ENCODE data around the gene ZKSCAN4. TPM values are rescaled to one million over a fixed set of nuclear protein-coding genes. Genes with fewer than 3 reads are reported as not detected.

ZKSCAN4 gene
- total and polyA plus RNA-seq, 2 of the 8 experiments (the other 6 are each of a cell fraction or from before 2014, with no cell fraction given), result 2.2 to 6.6 TPM

DNA sequence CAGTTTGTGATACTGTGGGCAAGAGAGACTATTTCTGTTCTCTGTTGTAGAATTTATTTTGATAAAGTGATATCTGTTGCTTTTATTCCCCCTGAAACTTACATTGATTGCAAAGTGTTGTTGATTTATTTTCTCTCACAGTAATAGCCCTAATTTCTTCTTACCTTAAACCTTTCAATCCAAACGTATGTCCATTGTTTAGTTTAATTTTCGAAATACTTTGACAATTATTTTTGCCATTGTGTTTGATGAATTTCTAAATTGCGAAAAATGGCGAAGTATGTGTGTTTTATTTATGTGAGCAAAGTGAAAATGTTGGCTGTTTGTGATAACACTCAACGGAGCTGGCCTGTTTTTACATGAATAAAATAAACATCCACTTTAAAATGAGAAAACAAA lies 14.5 kb upstream of the ZKSCAN4 start:
- Histone ChIP-seq H2BK120ac (replicated peaks; ENCODE audit: low read depth, low read length) (no peak overlapping the region), H2BK15ac (ENCODE audit: low read length) (no peak overlapping the region), H3K4me1 (replicated peaks in 1 of 4; ENCODE audit: control insufficient read depth in 3 of 4, insufficient read depth in 4 of 4, low read length in 3 of 4) (peaks cover 0 to 2% (median 0%) of the 10 kb centered on the region in 4 experiments; a peak in 1 of 7 replicates), H2BK12ac (ENCODE audit: low read depth, low read length) (no peak overlapping the region), H3K36me3 (ENCODE audit: control insufficient read depth in 2 of 4, insufficient read depth in 4 of 4, low read length in 3 of 4) (no peaks in the 10 kb centered on the region), H3K18ac (ENCODE audit: extremely low read depth, low read length) (peak overlapping the region; percentile 11; the same call in 1 of the 2 replicates), H3K79me1 (ENCODE audit: low read depth, low read length) (no peaks in the 10 kb centered on the region), H2BK20ac (ENCODE audit: low read length) (no peak overlapping the region), H4K91ac (replicated peaks; ENCODE audit: insufficient read length, low read length) (no peak overlapping the region), H4K8ac (ENCODE audit: extremely low read depth, insufficient read depth, low read length) (no peak overlapping the region), H2AK5ac (ENCODE audit: low read depth, low read length) (no peak overlapping the region), H4K20me1 (replicated peaks in 1 of 2; ENCODE audit: control insufficient read depth in 1 of 2, insufficient read depth in 2 of 2, low read length in 2 of 2) (no peaks in the 10 kb centered on the region), H3K9me3 (ENCODE audit: insufficient read depth in 2 of 2, low read depth in 1 of 2, low read length in 1 of 2) (no peaks in the 10 kb centered on the region), H3K4me3 (ENCODE audit: extremely low read depth in 1 of 4, insufficient read depth in 2 of 4, low read depth in 3 of 4, low read length in 4 of 4) (peak overlapping the region; percentile 75 to 80 (median 78)), H2AFZ (ENCODE audit: low read length) (peak overlapping the region; percentile 90), H3K27me3 (replicated peaks in 1 of 4; ENCODE audit: control insufficient read depth in 3 of 4, extremely low read depth in 1 of 4, insufficient read depth in 3 of 4, low read length in 3 of 4) (no peaks in the 10 kb centered on the region), H3K14ac (ENCODE audit: insufficient read length) (no peak overlapping the region), H3K4ac (replicated peaks; ENCODE audit: insufficient read length, low read depth, low read length) (no peak overlapping the region), H3K4me2 (ENCODE audit: insufficient read depth in 1 of 2, low read depth in 2 of 2, low read length in 2 of 2) (peak overlapping the region; percentile 75 to 79), H3K56ac (replicated peaks; ENCODE audit: insufficient read length, low read depth, low read length) (no peak overlapping the region), H3K23me2 (ENCODE audit: low read depth, low read length) (peaks cover 2% of the 10 kb centered on the region; the same call in 1 of the 2 replicates), H3K23ac (ENCODE audit: insufficient read length) (no peak overlapping the region), H3K79me2 (ENCODE audit: control insufficient read depth in 1 of 2, insufficient read depth in 2 of 2, low read length in 2 of 2) (peaks cover 0 to 16% of the 10 kb centered on the region in 2 experiments; a peak in 2 of 4 replicates), H2BK5ac (ENCODE audit: low read depth, low read length) (no peak overlapping the region), H3K9ac (replicated peaks in 1 of 4; ENCODE audit: extremely low read depth in 1 of 4, low read depth in 3 of 4, low read length in 3 of 4) (peak overlapping the region in 2 of 4 experiments; percentile 60 to 77; a peak in 1 of 7 replicates), H4K5ac (ENCODE audit: insufficient read length, low read depth, low read length) (peak overlapping the region; percentile 99), H3K27ac (ENCODE audit: low read depth, low read length) (peak overlapping the region; percentile 71; the same call in 1 of the 2 replicates)
- DNase-seq (ENCODE audit: low read depth in 1 of 2, low spot score in 2 of 2) (no peak), FAIRE-seq (no peak)
- 30% methylated on average over 5 of the region's 5 CpGs; no CpG with 5 or more reads in 1 of the 2 experiments for WGBS, 2 experiments (ENCODE audit: extremely low coverage in 1 of 2, insufficient coverage in 1 of 2, insufficient read length in 1 of 2, insufficient replicate concordance in 2 of 2, low coverage in 1 of 2, low lambda C conversion rate in 2 of 2, missing lambda C conversion rate in 1 of 2)
- ChIA-PET POLR2A (ENCODE audit: partially characterized antibody) (interaction anchor here (0.8 to 4.3 kb wide), 15 partner anchors 8 to 131 kb away, joined by 3 to 31 read pairs (median 5); partner anchors contain the start of genes NKAPL, PGBD1, ZKSCAN3 and ZKSCAN4), CTCF (ENCODE audit: partially characterized antibody) (interaction anchor here (0.8 to 1.4 kb wide), 2 partner anchors 13 to 89 kb away, joined by 4 to 8 read pairs; no protein-coding TSS in a partner anchor)
- no peak for TF ChIP-seq CHD2 (IDR thresholded peaks at IDR 0.05; ENCODE audit: low read length)
- no peak for TF ChIP-seq ASH2L (IDR thresholded peaks at IDR 0.05; ENCODE audit: low read length)
- TF ChIP-seq YY1 (IDR thresholded peaks at IDR 0.05; ENCODE audit: low read depth, low read length), result no peak
- no peak for TF ChIP-seq NRF1 (IDR thresholded peaks at IDR 0.05; ENCODE audit: low read depth, low read length)
- no peak for TF ChIP-seq ZNF274 (IDR thresholded peaks at IDR 0.05; ENCODE audit: borderline replicate concordance, extremely low read depth, low read length)
- no peak for TF ChIP-seq EP300 (IDR thresholded peaks at IDR 0.05; ENCODE audit: borderline replicate concordance in 1 of 2, low read depth in 2 of 2, low read length in 2 of 2)
- no peak for TF ChIP-seq CBX8 (IDR thresholded peaks at IDR 0.05; ENCODE audit: borderline replicate concordance, low read depth, low read length)
- TF ChIP-seq TEAD4 (IDR thresholded peaks at IDR 0.05; ENCODE audit: low read depth, low read length), result no peak
- no peak for TF ChIP-seq EZH2 (IDR thresholded peaks at IDR 0.05; ENCODE audit: low read depth, low read length, severe bottlenecking)
- no peak for TF ChIP-seq JUN (IDR thresholded peaks at IDR 0.05; ENCODE audit: low read depth, low read length)
- no peak for TF ChIP-seq RBBP5 (IDR thresholded peaks at IDR 0.05; ENCODE audit: borderline replicate concordance, low read depth, low read length)
- TF ChIP-seq GABPA (IDR thresholded peaks at IDR 0.05; ENCODE audit: borderline replicate concordance, insufficient read depth, low read length), result no peak
- no peak for TF ChIP-seq POLR2A (IDR thresholded peaks at IDR 0.05; ENCODE audit: control extremely low read depth in 1 of 2, low read depth in 2 of 2, low read length in 2 of 2)
- TF ChIP-seq BRCA1 (IDR thresholded peaks at IDR 0.05; ENCODE audit: low read depth, low read length), result no peak
- TF ChIP-seq CEBPB (IDR thresholded peaks at IDR 0.05; ENCODE audit: low read depth, low read length), result no peak
